Hepatocyte (in vitro differentiated cells): ENCODE measurements around the gene EXOC4.

Experiments used
- EZH2 ChIP-seq: fragments of 200-600 bp; sonication (generic); IDR thresholded peaks from 2 replicates; pipeline ENCODE4 v1.6.1; 2016; ENCODE audit warnings: antibody characterized with exemption, mild to moderate bottlenecking, borderline replicate concordance
- TF ChIP-seq, protein P1 (sequence below): fragments of 200-600 bp; sonication (generic); IDR thresholded peaks from 2 replicates; pipeline ENCODE4 v1.5.1; 2016; ENCODE audit warnings: antibody characterized with exemption, mild to moderate bottlenecking; ENCODE audit not compliant: poor library complexity

- TF ChIP-seq, protein P1, sequence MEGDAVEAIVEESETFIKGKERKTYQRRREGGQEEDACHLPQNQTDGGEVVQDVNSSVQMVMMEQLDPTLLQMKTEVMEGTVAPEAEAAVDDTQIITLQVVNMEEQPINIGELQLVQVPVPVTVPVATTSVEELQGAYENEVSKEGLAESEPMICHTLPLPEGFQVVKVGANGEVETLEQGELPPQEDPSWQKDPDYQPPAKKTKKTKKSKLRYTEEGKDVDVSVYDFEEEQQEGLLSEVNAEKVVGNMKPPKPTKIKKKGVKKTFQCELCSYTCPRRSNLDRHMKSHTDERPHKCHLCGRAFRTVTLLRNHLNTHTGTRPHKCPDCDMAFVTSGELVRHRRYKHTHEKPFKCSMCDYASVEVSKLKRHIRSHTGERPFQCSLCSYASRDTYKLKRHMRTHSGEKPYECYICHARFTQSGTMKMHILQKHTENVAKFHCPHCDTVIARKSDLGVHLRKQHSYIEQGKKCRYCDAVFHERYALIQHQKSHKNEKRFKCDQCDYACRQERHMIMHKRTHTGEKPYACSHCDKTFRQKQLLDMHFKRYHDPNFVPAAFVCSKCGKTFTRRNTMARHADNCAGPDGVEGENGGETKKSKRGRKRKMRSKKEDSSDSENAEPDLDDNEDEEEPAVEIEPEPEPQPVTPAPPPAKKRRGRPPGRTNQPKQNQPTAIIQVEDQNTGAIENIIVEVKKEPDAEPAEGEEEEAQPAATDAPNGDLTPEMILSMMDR: no peak
- no peak for TF ChIP-seq EZH2
Measured at GRCh38 chr7:133491846-133492652, 239.2 kb downstream of the EXOC4 start.
